K562 (cell line): ENCODE data around the gene NAV2. TPM values are rescaled to one million over a fixed set of nuclear protein-coding genes. Genes with fewer than 3 reads are reported as not detected.
A peak's percentile ranks its signal among the peaks of the same experiment; 100 is the strongest.

Source experiments
- ARHGAP35 ChIP-seq: fragments of 450-650 bp; IDR thresholded peaks from 2 replicates; pipeline ENCODE4 v1.6.1; 2018; ENCODE audit not compliant: partially characterized antibody
- BRF2 ChIP-seq: IDR thresholded peaks from 3 replicates; pipeline ENCODE4 v1.6.1; 2011; ENCODE audit warnings: borderline replicate concordance, mild to moderate bottlenecking; ENCODE audit not compliant: insufficient read length, insufficient read depth
- CBX2 ChIP-seq: fragments of 200-600 bp; sonication (generic); IDR thresholded peaks from one replicate; pipeline ENCODE4 v1.6.1; 2012; ENCODE audit warnings: mild to moderate bottlenecking, low read length, inconsistent platforms; ENCODE audit not compliant: insufficient read depth, poor library complexity, severe bottlenecking
- CREBBP ChIP-seq: IDR thresholded peaks from one replicate; pipeline ENCODE4 v1.6.1; 2012; ENCODE audit warnings: low read depth, mild to moderate bottlenecking, control low read depth, inconsistent platforms, low read length
- EGR1 ChIP-seq: fragments of 450-650 bp; conservative IDR thresholded peaks from 2 replicates; pipeline ENCODE4 v1.6.1; 2017; ENCODE audit warnings: mild to moderate bottlenecking
- GTF3C2 ChIP-seq: IDR thresholded peaks from 3 replicates; pipeline ENCODE4 v1.6.1; 2011; ENCODE audit warnings: borderline replicate concordance, mild to moderate bottlenecking, moderate library complexity; ENCODE audit not compliant: insufficient read length; ENCODE audit errors: extremely low read depth
- HDAC6 ChIP-seq: IDR thresholded peaks from 2 replicates; pipeline ENCODE4 v1.6.1; 2012; ENCODE audit warnings: low read depth, mild to moderate bottlenecking, control low read depth, inconsistent platforms, low read length, moderate library complexity
- ID3 ChIP-seq, 2 experiments: fragments of 250-450 bp in 1 of 2; fragments of 450-650 bp in 1 of 2; sonication (Bioruptor Pico) in 1 of 2; IDR thresholded peaks; 2 replicates each; pipeline versions ENCODE4 v1.6.1 to v1.8.0; 2016 to 2021; ENCODE audit warnings: mild to moderate bottlenecking in 2 of 2, moderate library complexity in 2 of 2, missing compliant biosample characterization in 1 of 2, missing genetic modification characterization in 1 of 2
- MTF1 ChIP-seq: fragments of 250-450 bp; sonication (Bioruptor Pico); IDR thresholded peaks from 2 replicates; pipeline ENCODE4 v1.9.0; 2021; ENCODE audit warnings: moderate library complexity, mild to moderate bottlenecking, inconsistent platforms, borderline replicate concordance
- NEUROD1 ChIP-seq: fragments of 150-350 bp; IDR thresholded peaks from 2 replicates; pipeline ENCODE4 v1.6.1; 2014; ENCODE audit warnings: borderline replicate concordance, low read length, low read depth; ENCODE audit not compliant: partially characterized antibody
- POLR2G ChIP-seq: fragments of 200-400 bp; formaldehyde crosslinking; IDR thresholded peaks from 2 replicates; pipeline ENCODE4 v1.6.1; 2017; ENCODE audit warnings: low read depth, mild to moderate bottlenecking, antibody characterized with exemption, low read length, moderate library complexity
- PRDM10 ChIP-seq: fragments of 450-650 bp; IDR thresholded peaks from 2 replicates; pipeline ENCODE4 v1.6.1; 2018; ENCODE audit not compliant: partially characterized antibody
- TEAD2 ChIP-seq: fragments of 450-650 bp; IDR thresholded peaks from 2 replicates; pipeline ENCODE4 v1.6.1; 2016; ENCODE audit warnings: missing genetic modification characterization, control low read depth, missing compliant biosample characterization
- ZNF668 ChIP-seq: fragments of 250-450 bp; sonication (Bioruptor Pico); IDR thresholded peaks from 2 replicates; pipeline ENCODE4 v1.8.0; 2022; ENCODE audit warnings: mild to moderate bottlenecking, inconsistent platforms
- ZNF740 ChIP-seq, 3 experiments: fragments of 200-800 bp in 1 of 3; sonication (Bioruptor generic) in 1 of 3; sonication (generic) in 1 of 3; formaldehyde crosslinking in 1 of 3; IDR thresholded peaks; 2 replicates each; pipeline versions ENCODE4 v1.6.1 to v1.8.0; 2016 to 2022; ENCODE audit warnings: mild to moderate bottlenecking in 2 of 3, missing compliant biosample characterization in 2 of 3, missing genetic modification characterization in 2 of 3, missing genetic modification reagents in 1 of 3
- polyA plus RNA-seq, 8 experiments: library from polyadenylated mRNA; depleted of rRNA in 4 of 8; stranded (reverse) in 5 of 8; unstranded in 3 of 8; fragments of >200 nt; fragmentation: Nextera tagmentation in 2 of 8; fragmentation: Illumina TruSeq in 1 of 8; extraction: Ambion mirVana in 2 of 8; extraction: Trizol in 1 of 8; gene quantifications; 2 replicates each; pipeline versions ENCODE4 v1.2.1 to v1.2.3, GENCODE V29; 2011 to 2014; ENCODE audit warnings: inconsistent platforms in 1 of 8, missing spikeins in 1 of 8
- total RNA-seq, 7 experiments: library from RNA; depleted of rRNA in 6 of 7; stranded (reverse); fragments of >200 nt in 6 of 7; fragmentation: Illumina TruSeq in 2 of 7; extraction: Trizol in 2 of 7; gene quantifications; 2 replicates each; pipeline versions ENCODE4 v1.2.1 to v1.2.3, GENCODE V29; 2011 to 2021; ENCODE audit warnings: low replicate concordance in 1 of 7

The NAV2 gene
- total and polyA plus RNA-seq, 9 of the 15 experiments (the other 6 are each of a cell fraction or from before 2014, with no cell fraction given): 0.03 to 0.35 (median 0.05) TPM

GRCh38 chr11:19978668-19979518, 266.3 kb downstream of the NAV2 start (continued):
- TF ChIP-seq CBX2 (no peak), HDAC6 (no peak), POLR2G (no peak), MTF1 (CRISPR knock-in tag) (no peak), ARHGAP35 (no peak), PRDM10 (peak; percentile 9), CREBBP (no peak), ZNF668 (peak; percentile 90), EGR1 (no peak), BRF2 (no peak), ID3 (CRISPR knock-in tag; IDR thresholded peaks at IDR 0.05) (peak; percentile 60; the same call in 1 of the 2 replicates), ID3 (tag; IDR thresholded peaks at IDR 0.05) (no peak), NEUROD1 (no peak), TEAD2 (tag) (no peak; the same call in 1 of the 2 replicates), GTF3C2 (no peak), ZNF740 (CRISPR knock-in tag; IDR thresholded peaks at IDR 0.05) (no peak), ZNF740 (tag; IDR thresholded peaks at IDR 0.05) (peak in 1 of 2 experiments; percentile 67; a peak in 1 of 4 replicates)
